IMR-90 (cell line): ENCODE measurements around the gene CHD9. TPM values are rescaled to one million over a fixed set of nuclear protein-coding genes. Genes with fewer than 3 reads are reported as not detected.

Experiments used
- ATAC-seq: fragments of 200-7000 bp; cut with Tn5 transposase; 2 replicates; pipeline ENCODE4 v1.9.1; 2020; ENCODE audit warnings: low read depth, mild to moderate bottlenecking, moderate library complexity
- BruUV-seq: library from RNA; stranded (reverse); fragments of 400-500 nt; replicated peaks from 2 replicates; lab custom pipeline; 2021; lab: Mats Ljungman, UMichigan
- CTCF ChIA-PET: fragments of 300-600 bp; formaldehyde crosslinking; extraction: SDS; loops from one replicate; lab custom pipeline; 2021; ENCODE audit warnings: antibody characterized with exemption; lab: Yijun Ruan, JAX
- POLR2A ChIA-PET: fragments of 300-600 bp; sonication (Branson Sonifier 250); formaldehyde crosslinking; loops from one replicate; lab custom pipeline; 2022; ENCODE audit warnings: antibody characterized with exemption; ENCODE audit not compliant: unreplicated experiment; lab: Charles Lee
- DNase-seq: peaks from one replicate; pipeline ENCODE4 v3.0.0; 2013
- H2AFZ ChIP-seq: replicated peaks from 2 replicates; pipeline ENCODE3; 2013; ENCODE audit warnings: low read length, mild to moderate bottlenecking; ENCODE audit not compliant: poor library complexity
- H2AK5ac ChIP-seq: 2 replicates; pipeline ENCODE4 v1.6.1; 2013; ENCODE audit warnings: low read depth, low read length, inconsistent platforms
- H2AK9ac ChIP-seq: replicated peaks from 2 replicates; pipeline ENCODE3; 2013; ENCODE audit warnings: mild to moderate bottlenecking, low read depth, low read length, moderate library complexity; ENCODE audit not compliant: poor library complexity
- H2BK120ac ChIP-seq: 2 replicates; pipeline ENCODE4 v1.6.1; 2013; ENCODE audit warnings: low read depth, low read length, inconsistent platforms
- H2BK15ac ChIP-seq: 3 replicates; pipeline ENCODE4 v1.6.1; 2013; ENCODE audit warnings: low read depth, low read length, inconsistent platforms
- H2BK20ac ChIP-seq: 2 replicates; pipeline ENCODE4 v1.6.1; 2013; ENCODE audit warnings: low read depth, mild to moderate bottlenecking, inconsistent platforms, low read length, moderate library complexity
- H2BK5ac ChIP-seq: 2 replicates; pipeline ENCODE4 v1.6.1; 2013; ENCODE audit warnings: mild to moderate bottlenecking, low read depth, low read length, inconsistent platforms; ENCODE audit not compliant: poor library complexity, severe bottlenecking
- H3K14ac ChIP-seq: replicated peaks from 2 replicates; pipeline ENCODE4 v1.6.1; 2013; ENCODE audit warnings: low read depth, low read length, inconsistent platforms
- H3K18ac ChIP-seq: 2 replicates; pipeline ENCODE4 v1.6.1; 2013; ENCODE audit warnings: low read depth, low read length, control low read depth
- H3K23ac ChIP-seq: 2 replicates; pipeline ENCODE4 v1.6.1; 2013; ENCODE audit warnings: low read depth, low read length, inconsistent platforms
- H3K27ac ChIP-seq: 2 replicates; pipeline ENCODE4 v1.5.1; 2013; ENCODE audit warnings: mild to moderate bottlenecking, control low read depth, low read length; ENCODE audit not compliant: insufficient read depth
- H3K27me3 ChIP-seq: 2 replicates; pipeline ENCODE4 v1.6.1; 2013; ENCODE audit warnings: low read length; ENCODE audit not compliant: control insufficient read depth, insufficient read depth
- H3K36me3 ChIP-seq: 2 replicates; pipeline ENCODE4 v1.6.1; 2013; ENCODE audit warnings: low read length, mixed read lengths; ENCODE audit not compliant: control insufficient read depth, insufficient read depth
- H3K4ac ChIP-seq: 2 replicates; pipeline ENCODE4 v1.6.1; 2013; ENCODE audit warnings: low read depth, low read length, inconsistent platforms
- H3K4me1 ChIP-seq: 2 replicates; pipeline ENCODE4 v1.6.1; 2013; ENCODE audit warnings: low read length, mixed read lengths; ENCODE audit not compliant: control insufficient read depth, insufficient read depth
- H3K4me2 ChIP-seq: 2 replicates; pipeline ENCODE4 v1.6.1; 2013; ENCODE audit warnings: low read depth, mild to moderate bottlenecking, control low read depth, low read length, moderate library complexity
- H3K4me3 ChIP-seq: 2 replicates; pipeline ENCODE4 v1.5.1; 2013; ENCODE audit warnings: low read depth, mild to moderate bottlenecking, control low read depth, low read length, moderate library complexity; ENCODE audit not compliant: insufficient read depth
- H3K56ac ChIP-seq: 2 replicates; pipeline ENCODE4 v1.6.1; 2013; ENCODE audit warnings: low read length, inconsistent platforms; ENCODE audit not compliant: insufficient read depth; ENCODE audit errors: extremely low read depth
- H3K79me1 ChIP-seq, 2 experiments: 2 replicates each; pipeline ENCODE4 v1.6.1; 2013; ENCODE audit warnings: low read length in 2 of 2, inconsistent platforms in 1 of 2, low read depth in 1 of 2
- H3K9ac ChIP-seq: 2 replicates; pipeline ENCODE4 v1.6.1; 2013; ENCODE audit warnings: low read depth, low read length, control low read depth
- H3K9me1 ChIP-seq: 2 replicates; pipeline ENCODE4 v1.6.1; 2013; ENCODE audit warnings: low read length, inconsistent platforms; ENCODE audit not compliant: insufficient read depth
- H3K9me3 ChIP-seq: 2 replicates; pipeline ENCODE4 v1.6.1; 2013; ENCODE audit warnings: low read length; ENCODE audit not compliant: control insufficient read depth, insufficient read depth
- H4K20me1 ChIP-seq: 2 replicates; pipeline ENCODE4 v1.6.1; 2013; ENCODE audit warnings: low read length, inconsistent platforms; ENCODE audit not compliant: insufficient read depth
- H4K5ac ChIP-seq: 2 replicates; pipeline ENCODE4 v1.6.1; 2013; ENCODE audit warnings: mild to moderate bottlenecking, low read depth, low read length, control low read depth
- H4K8ac ChIP-seq, 2 experiments: 2 replicates each; pipeline ENCODE4 v1.6.1; 2013; ENCODE audit warnings: low read depth in 2 of 2, low read length in 2 of 2, control low read depth in 1 of 2, inconsistent platforms in 1 of 2
- H4K91ac ChIP-seq: 2 replicates; pipeline ENCODE4 v1.6.1; 2013; ENCODE audit warnings: low read depth, low read length, inconsistent platforms; ENCODE audit not compliant: insufficient read depth
- BHLHE40 ChIP-seq: fragments of 150-350 bp; IDR thresholded peaks from 2 replicates; pipeline ENCODE4 v1.6.1; 2016; ENCODE audit warnings: mild to moderate bottlenecking, low read depth, low read length
- CEBPB ChIP-seq: IDR thresholded peaks from 2 replicates; pipeline ENCODE4 v1.6.1; 2012; ENCODE audit warnings: low read depth, low read length, improper control_type of control experiment
- CHD1 ChIP-seq: IDR thresholded peaks from 2 replicates; pipeline ENCODE4 v1.6.1; 2012; ENCODE audit warnings: low read depth, low read length, improper control_type of control experiment
- FOS ChIP-seq: fragments of 150-350 bp; IDR thresholded peaks from 2 replicates; pipeline ENCODE4 v1.6.1; 2016; ENCODE audit warnings: low read depth, low read length
- MAFK ChIP-seq: IDR thresholded peaks from 2 replicates; pipeline ENCODE4 v1.6.1; 2012; ENCODE audit warnings: low read depth, low read length, improper control_type of control experiment
- MAZ ChIP-seq: IDR thresholded peaks from 2 replicates; pipeline ENCODE4 v1.6.1; 2012; ENCODE audit warnings: low read depth, mild to moderate bottlenecking, low read length, improper control_type of control experiment, moderate library complexity, borderline replicate concordance
- MXI1 ChIP-seq: IDR thresholded peaks from 2 replicates; pipeline ENCODE4 v1.6.1; 2012; ENCODE audit warnings: low read depth, mild to moderate bottlenecking, low read length, moderate library complexity, borderline replicate concordance
- NFE2L2 ChIP-seq: fragments of 150-350 bp; IDR thresholded peaks from 2 replicates; pipeline ENCODE4 v1.6.1; 2016; ENCODE audit warnings: low read depth, mild to moderate bottlenecking, low read length
- POLR2A ChIP-seq: IDR thresholded peaks from 2 replicates; pipeline ENCODE4 v1.6.1; 2012; ENCODE audit warnings: mild to moderate bottlenecking, low read depth, low read length
- RAD21 ChIP-seq: IDR thresholded peaks from 2 replicates; pipeline ENCODE4 v1.6.1; 2012; ENCODE audit warnings: low read length, improper control_type of control experiment
- RCOR1 ChIP-seq: IDR thresholded peaks from 2 replicates; pipeline ENCODE4 v1.6.1; 2012; ENCODE audit warnings: mild to moderate bottlenecking, low read length, improper control_type of control experiment; ENCODE audit not compliant: insufficient replicate concordance
- RFX5 ChIP-seq: IDR thresholded peaks from 2 replicates; pipeline ENCODE4 v1.8.0; 2012; ENCODE audit warnings: low read depth, mild to moderate bottlenecking, low read length, moderate library complexity
- SMC3 ChIP-seq: fragments of 150-350 bp; IDR thresholded peaks from 2 replicates; pipeline ENCODE4 v1.6.1; 2016; ENCODE audit warnings: low read depth, mild to moderate bottlenecking, antibody characterized with exemption, low read length, moderate library complexity
- WGBS, 2 experiments: methylation state at CpG; one replicate each; pipeline versions ENCODE4 v1.1.5 to v1.1.7; 2013; ENCODE audit warnings: missing lambda C conversion rate in 2 of 2; ENCODE audit not compliant: insufficient read length in 1 of 2; ENCODE audit errors: extremely low coverage in 2 of 2; 5-methylcytosine and 5-hydroxymethylcytosine counted together
- dilution Hi-C: fragments of 300-500 bp; cut with HindIII; formaldehyde crosslinking; loops from one replicate; pipeline ENCODE4 v1.14.3; 2018; ENCODE audit warnings: low sequenced_read_pairs; ENCODE audit not compliant: unreplicated experiment
- in situ Hi-C: fragments of 300-500 bp; cut with MboI; formaldehyde crosslinking; loops from 3 replicates; pipeline ENCODE4 v1.14.3; 2019; ENCODE audit warnings: low sequenced_read_pairs, inconsistent platforms, mixed read lengths
- intact Hi-C: fragments of 100-400 bp; cut with micrococcal nuclease; formaldehyde crosslinking; loops from 2 replicates; pipeline ENCODE4 v1.10.0; 2022
- polyA plus RNA-seq, 3 experiments: library from polyadenylated mRNA; depleted of rRNA; stranded (reverse); fragments of >200 nt; gene quantifications; 2 replicates each; pipeline ENCODE4 v1.2.3, GENCODE V29; 2012; ENCODE audit warnings: low replicate concordance in 1 of 3
- total RNA-seq: library from RNA; depleted of rRNA; stranded (reverse); fragments of >200 nt; gene quantifications from 2 replicates; pipeline ENCODE4 v1.2.3, GENCODE V29; 2012
- TF ChIP-seq, protein P1 (sequence below): fragments of 150-350 bp; IDR thresholded peaks from 2 replicates; pipeline ENCODE4 v1.6.1; 2017; ENCODE audit warnings: mild to moderate bottlenecking, antibody characterized with exemption, low read length, low read depth
- TF ChIP-seq, protein P2 (sequence below): conservative IDR thresholded peaks from 2 replicates; pipeline ENCODE4 v1.5.1; 2012; ENCODE audit warnings: mild to moderate bottlenecking, low read depth, low read length, improper control_type of control experiment

Gene CHD9
- total and polyA plus RNA-seq, 2 of the 4 experiments (the other 2 are of a cell fraction): 9.1 to 48.8 TPM

DNA sequence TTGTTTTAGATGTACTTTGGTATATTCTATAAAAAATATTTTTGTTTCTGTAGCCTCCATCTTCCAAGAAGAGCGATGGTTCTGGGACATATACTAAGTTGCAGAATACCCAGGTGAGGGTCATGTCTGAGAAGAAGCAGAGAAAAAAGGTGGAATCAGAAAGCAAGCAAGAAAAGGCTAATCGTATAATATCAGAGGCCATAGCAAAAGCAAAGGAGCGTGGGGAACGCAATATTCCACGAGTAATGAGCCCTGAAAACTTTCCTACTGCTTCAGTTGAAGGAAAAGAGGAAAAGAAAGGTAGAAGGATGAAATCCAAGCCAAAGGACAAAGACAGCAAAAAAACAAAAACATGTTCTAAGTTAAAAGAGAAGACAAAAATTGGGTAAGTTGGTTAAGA lies 154.6 kb downstream of the CHD9 start:
- peaks cover 8% of the 10 kb centered on the region; the same call in 1 of the 2 replicates for H4K20me1 ChIP-seq
- H2AK5ac ChIP-seq: peak overlapping the region; percentile 58
- H2BK5ac ChIP-seq: peak overlapping the region; percentile 50
- H2BK15ac ChIP-seq: no peak overlapping the region; the same call in 2 of the 3 replicates
- peak overlapping the region; percentile 63 for H3K4me3 ChIP-seq
- ChIA-PET POLR2A (interaction anchor here (0.6 kb wide), 2 partner anchors 56 to 255 kb away, joined by 3 to 5 read pairs; no protein-coding TSS in a partner anchor), CTCF (interaction anchor here (2.4 kb wide), 1 partner anchor 154 kb away, joined by 16 read pairs; the partner anchor contains the start of gene CHD9)
- peak overlapping the region; percentile 5; the same call in 1 of the 2 replicates for H3K18ac ChIP-seq
- peak overlapping the region; percentile 71 for H4K91ac ChIP-seq
- 33% methylated on average over 1 of the region's 5 CpGs; no CpG with 5 or more reads in 1 of the 2 experiments for WGBS, 2 experiments
- dilution Hi-C loops (no loop called here), in situ Hi-C loops (no loop called here), intact Hi-C loops (no loop called here)
- H3K4me2 ChIP-seq: peak overlapping the region; percentile 99
- ATAC-seq (no peak), DNase-seq (no peak)
- peak overlapping the region; percentile 45; the same call in 1 of the 2 replicates for H3K4ac ChIP-seq
- no peak overlapping the region for H2AK9ac ChIP-seq
- H2BK120ac ChIP-seq: 0 out of 2 replicates have a peak overlapping the region, but pooled peaks have one; percentile 59
- no peaks in the 10 kb centered on the region for H3K27me3 ChIP-seq
- peaks cover 2% of the 10 kb centered on the region; the same call in 1 of the 2 replicates for H3K36me3 ChIP-seq
- peaks cover 2 to 15% of the 10 kb centered on the region in 2 experiments; a peak in 2 of 4 replicates for H3K79me1 ChIP-seq
- H3K14ac ChIP-seq: peak overlapping the region; percentile 87
- peak overlapping the region; percentile 74; the same call in 1 of the 2 replicates for H3K27ac ChIP-seq
- H3K9ac ChIP-seq: peak overlapping the region; percentile 98
- no TSS peak for BruUV-seq
- H3K9me1 ChIP-seq: 0 out of 2 replicates have a peak, but pooled peaks cover 2% of the 10 kb centered on the region
- peak overlapping the region in 1 of 2 experiments; percentile 22; a peak in 1 of 4 replicates for H4K8ac ChIP-seq
- no peak overlapping the region for H2AFZ ChIP-seq
- H2BK20ac ChIP-seq: no peak overlapping the region
- H3K4me1 ChIP-seq: no peaks in the 10 kb centered on the region; the same call in 1 of the 2 replicates
- H3K56ac ChIP-seq: peak overlapping the region; percentile 82
- H4K5ac ChIP-seq: peak overlapping the region; percentile 79; the same call in 1 of the 2 replicates
- H3K9me3 ChIP-seq: no peaks in the 10 kb centered on the region
- H3K23ac ChIP-seq: peak overlapping the region; percentile 93
- no peak for TF ChIP-seq MAZ
- TF ChIP-seq, protein P1, sequence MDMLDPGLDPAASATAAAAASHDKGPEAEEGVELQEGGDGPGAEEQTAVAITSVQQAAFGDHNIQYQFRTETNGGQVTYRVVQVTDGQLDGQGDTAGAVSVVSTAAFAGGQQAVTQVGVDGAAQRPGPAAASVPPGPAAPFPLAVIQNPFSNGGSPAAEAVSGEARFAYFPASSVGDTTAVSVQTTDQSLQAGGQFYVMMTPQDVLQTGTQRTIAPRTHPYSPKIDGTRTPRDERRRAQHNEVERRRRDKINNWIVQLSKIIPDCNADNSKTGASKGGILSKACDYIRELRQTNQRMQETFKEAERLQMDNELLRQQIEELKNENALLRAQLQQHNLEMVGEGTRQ: no peak
- no peak for TF ChIP-seq SMC3
- TF ChIP-seq CHD1: no peak
- no peak for TF ChIP-seq FOS
- TF ChIP-seq MAFK: no peak
- TF ChIP-seq CEBPB: no peak
- no peak for TF ChIP-seq RAD21
- TF ChIP-seq RFX5: no peak
- no peak for TF ChIP-seq MXI1
- no peak for TF ChIP-seq POLR2A
- no peak for TF ChIP-seq NFE2L2
- no peak for TF ChIP-seq BHLHE40
- TF ChIP-seq, protein P2, sequence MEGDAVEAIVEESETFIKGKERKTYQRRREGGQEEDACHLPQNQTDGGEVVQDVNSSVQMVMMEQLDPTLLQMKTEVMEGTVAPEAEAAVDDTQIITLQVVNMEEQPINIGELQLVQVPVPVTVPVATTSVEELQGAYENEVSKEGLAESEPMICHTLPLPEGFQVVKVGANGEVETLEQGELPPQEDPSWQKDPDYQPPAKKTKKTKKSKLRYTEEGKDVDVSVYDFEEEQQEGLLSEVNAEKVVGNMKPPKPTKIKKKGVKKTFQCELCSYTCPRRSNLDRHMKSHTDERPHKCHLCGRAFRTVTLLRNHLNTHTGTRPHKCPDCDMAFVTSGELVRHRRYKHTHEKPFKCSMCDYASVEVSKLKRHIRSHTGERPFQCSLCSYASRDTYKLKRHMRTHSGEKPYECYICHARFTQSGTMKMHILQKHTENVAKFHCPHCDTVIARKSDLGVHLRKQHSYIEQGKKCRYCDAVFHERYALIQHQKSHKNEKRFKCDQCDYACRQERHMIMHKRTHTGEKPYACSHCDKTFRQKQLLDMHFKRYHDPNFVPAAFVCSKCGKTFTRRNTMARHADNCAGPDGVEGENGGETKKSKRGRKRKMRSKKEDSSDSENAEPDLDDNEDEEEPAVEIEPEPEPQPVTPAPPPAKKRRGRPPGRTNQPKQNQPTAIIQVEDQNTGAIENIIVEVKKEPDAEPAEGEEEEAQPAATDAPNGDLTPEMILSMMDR: no peak
- TF ChIP-seq RCOR1: no peak
